H9 (cell line): Measurements from ENCODE around the gene DIPK1B. TPM values are rescaled to one million over a fixed set of nuclear protein-coding genes. Genes with fewer than 3 reads are reported as not detected.

Experiments
- DNase-seq: peaks from one replicate; pipeline ENCODE4 v3.0.0-alpha.2; 2017
- H2AFZ ChIP-seq: one replicate; pipeline ENCODE4 v1.6.1; 2013; ENCODE audit warnings: mild to moderate bottlenecking, low read length, control low read depth, moderate library complexity
- H2AK5ac ChIP-seq: 2 replicates; pipeline ENCODE4 v1.6.1; 2013; ENCODE audit warnings: low read length, control low read depth, mixed read lengths; ENCODE audit not compliant: insufficient read length
- H2BK120ac ChIP-seq: one replicate; pipeline ENCODE4 v1.6.1; 2013; ENCODE audit warnings: low read depth, mild to moderate bottlenecking, low read length, control low read depth, inconsistent platforms; ENCODE audit not compliant: poor library complexity, severe bottlenecking
- H2BK12ac ChIP-seq: 2 replicates; pipeline ENCODE4 v1.6.1; 2013; ENCODE audit warnings: low read length, control low read depth, mixed read lengths, low read depth; ENCODE audit not compliant: insufficient read length
- H2BK15ac ChIP-seq: 2 replicates; pipeline ENCODE4 v1.6.1; 2013; ENCODE audit warnings: low read depth, low read length, control low read depth
- H2BK20ac ChIP-seq: one replicate; pipeline ENCODE4 v1.6.1; 2013; ENCODE audit warnings: low read depth, mild to moderate bottlenecking, low read length, control low read depth, inconsistent platforms; ENCODE audit not compliant: poor library complexity, severe bottlenecking
- H2BK5ac ChIP-seq: 2 replicates; pipeline ENCODE4 v1.6.1; 2013; ENCODE audit warnings: low read length, control low read depth, mixed read lengths; ENCODE audit not compliant: insufficient read length
- H3K14ac ChIP-seq: 2 replicates; pipeline ENCODE4 v1.6.1; 2013; ENCODE audit warnings: low read length, control low read depth; ENCODE audit not compliant: insufficient read depth
- H3K18ac ChIP-seq: 2 replicates; pipeline ENCODE4 v1.6.1; 2013; ENCODE audit warnings: low read depth, mild to moderate bottlenecking, mixed read lengths, low read length, control low read depth; ENCODE audit not compliant: insufficient read length
- H3K23ac ChIP-seq: 2 replicates; pipeline ENCODE4 v1.6.1; 2013; ENCODE audit warnings: low read length, control low read depth, mixed read lengths, low read depth; ENCODE audit not compliant: insufficient read length
- H3K23me2 ChIP-seq: 2 replicates; pipeline ENCODE4 v1.6.1; 2013; ENCODE audit warnings: low read depth, mild to moderate bottlenecking, mixed read lengths, low read length, control low read depth; ENCODE audit not compliant: insufficient read length, poor library complexity, severe bottlenecking
- H3K27ac ChIP-seq: 2 replicates; pipeline ENCODE4 v1.5.1; 2013; ENCODE audit warnings: low read length, control low read depth, mixed read lengths, low read depth; ENCODE audit not compliant: insufficient read length
- H3K27me3 ChIP-seq: 2 replicates; pipeline ENCODE4 v1.6.1; 2013; ENCODE audit warnings: low read length, control low read depth, inconsistent platforms; ENCODE audit not compliant: insufficient read depth
- H3K4ac ChIP-seq: 2 replicates; pipeline ENCODE4 v1.6.1; 2013; ENCODE audit warnings: low read depth, mild to moderate bottlenecking, control low read depth, inconsistent platforms, low read length, moderate library complexity
- H3K4me1 ChIP-seq: 2 replicates; pipeline ENCODE4 v1.6.1; 2013; ENCODE audit warnings: low read length, control low read depth, inconsistent platforms; ENCODE audit not compliant: insufficient read depth
- H3K4me2 ChIP-seq: 2 replicates; pipeline ENCODE4 v1.6.1; 2013; ENCODE audit warnings: low read length, control low read depth, mixed read lengths; ENCODE audit not compliant: insufficient read length, insufficient read depth
- H3K56ac ChIP-seq: 2 replicates; pipeline ENCODE4 v1.6.1; 2013; ENCODE audit warnings: low read depth, mild to moderate bottlenecking, mixed read lengths, low read length, control low read depth; ENCODE audit not compliant: insufficient read length
- H3K79me1 ChIP-seq: 2 replicates; pipeline ENCODE4 v1.6.1; 2013; ENCODE audit warnings: low read depth, mild to moderate bottlenecking, moderate library complexity, low read length, control low read depth, inconsistent platforms; ENCODE audit not compliant: insufficient read depth, poor library complexity, severe bottlenecking
- H3K79me2 ChIP-seq: 2 replicates; pipeline ENCODE4 v1.6.1; 2013; ENCODE audit warnings: low read length, control low read depth, inconsistent platforms; ENCODE audit not compliant: insufficient read depth
- H3K9ac ChIP-seq: 2 replicates; pipeline ENCODE4 v1.6.1; 2013; ENCODE audit warnings: low read length, control low read depth, mixed read lengths; ENCODE audit not compliant: insufficient read length; ENCODE audit errors: extremely low read depth
- H3K9me3 ChIP-seq: one replicate; pipeline ENCODE4 v1.6.1; 2013; ENCODE audit warnings: low read depth, low read length, inconsistent platforms; ENCODE audit not compliant: control insufficient read depth
- H3T11ph ChIP-seq: one replicate; pipeline ENCODE4 v1.6.1; 2013; ENCODE audit warnings: mild to moderate bottlenecking, low read length, control low read depth, inconsistent platforms
- H4K20me1 ChIP-seq: one replicate; pipeline ENCODE4 v1.6.1; 2013; ENCODE audit not compliant: control insufficient read depth, insufficient read length, insufficient read depth
- H4K5ac ChIP-seq: 2 replicates; pipeline ENCODE4 v1.6.1; 2013; ENCODE audit warnings: low read depth, mild to moderate bottlenecking, mixed read lengths, low read length, control low read depth; ENCODE audit not compliant: insufficient read length
- H4K8ac ChIP-seq: replicated peaks from 2 replicates; pipeline ENCODE4 v1.6.1; 2013; ENCODE audit warnings: low read length, control low read depth, mixed read lengths, low read depth; ENCODE audit not compliant: insufficient read length
- H4K91ac ChIP-seq: 2 replicates; pipeline ENCODE4 v1.6.1; 2013; ENCODE audit warnings: low read depth, mild to moderate bottlenecking, moderate library complexity, mixed read lengths, low read length, control low read depth; ENCODE audit not compliant: insufficient read length
- H3K27ac Mint-ChIP-seq, 3 experiments: 2 replicates in 2 of 3; 3 replicates in 1 of 3; pipeline ENCODE4 v1.8.0; 2020 to 2021; ENCODE audit warnings: mixed read lengths in 3 of 3, mild to moderate bottlenecking in 1 of 3, moderate library complexity in 1 of 3
- H3K27me3 Mint-ChIP-seq: 2 replicates; pipeline ENCODE4 v1.8.0; 2021; ENCODE audit warnings: low read depth, mild to moderate bottlenecking, moderate library complexity, mixed read lengths
- H3K36me3 Mint-ChIP-seq, 3 experiments: 2 replicates in 2 of 3; 3 replicates in 1 of 3; pipeline ENCODE4 v1.8.0; 2020 to 2021; ENCODE audit warnings: low read depth in 3 of 3, mixed read lengths in 3 of 3; ENCODE audit not compliant: insufficient read depth in 1 of 3
- H3K4me1 Mint-ChIP-seq, 2 experiments: 2 replicates each; pipeline ENCODE4 v1.8.0; 2020; ENCODE audit warnings: mixed read lengths in 2 of 2
- H3K4me3 Mint-ChIP-seq, 2 experiments: 2 replicates in 1 of 2; 3 replicates in 1 of 2; pipeline ENCODE4 v1.8.0; 2020 to 2021; ENCODE audit warnings: mild to moderate bottlenecking in 2 of 2, mixed read lengths in 2 of 2, moderate library complexity in 1 of 2
- H3K9me3 Mint-ChIP-seq, 2 experiments: 2 replicates in 1 of 2; 3 replicates in 1 of 2; pipeline ENCODE4 v1.8.0; 2020; ENCODE audit warnings: mild to moderate bottlenecking in 2 of 2, mixed read lengths in 2 of 2, moderate library complexity in 1 of 2
- WGBS: extraction: QIAGEN DNeasy Blood & Tissue Kit; methylation state at CpG from one replicate; pipeline ENCODE4 v1.1.7; 2013; ENCODE audit warnings: missing lambda C conversion rate, low lambda C conversion rate, mixed read lengths; ENCODE audit not compliant: insufficient read length; ENCODE audit errors: extremely low coverage; 5-methylcytosine and 5-hydroxymethylcytosine counted together
- total RNA-seq: library from RNA; stranded (reverse); gene quantifications from 2 replicates; pipeline ENCODE4 v1.2.1, GENCODE V29; 2021
- TF ChIP-seq, protein P1 (sequence below): fragments of 200-600 bp; sonication (generic); conservative IDR thresholded peaks from 3 replicates; pipeline ENCODE4 v1.8.0; 2021; ENCODE audit warnings: antibody characterized with exemption, mild to moderate bottlenecking

DIPK1B gene
- total RNA-seq, 1 experiment from 2014 or later = 40.3 TPM

DNA sequence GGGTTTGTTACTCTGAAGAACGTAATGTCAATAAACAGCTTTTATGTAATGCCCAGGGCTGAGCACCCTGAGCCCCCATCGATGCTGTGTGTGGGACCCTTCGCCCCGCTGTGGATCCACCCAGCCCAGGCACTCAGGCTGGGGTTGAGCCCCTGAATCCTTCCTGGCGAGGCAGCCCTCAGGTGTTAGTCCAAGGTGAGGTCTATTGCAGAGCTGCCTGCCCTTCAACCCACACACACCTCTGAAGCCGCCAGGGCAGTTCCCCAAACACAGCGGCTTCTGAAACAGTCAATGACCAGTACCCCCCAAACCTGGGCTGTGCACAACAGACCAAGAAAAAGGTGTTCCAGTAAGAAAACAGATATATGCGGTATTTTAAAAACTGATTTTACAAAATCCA is 11.6 kb downstream of the DIPK1B start:
- Histone ChIP-seq H3K18ac (no peak overlapping the region), H3K56ac (no peak overlapping the region), H3T11ph (no peak overlapping the region), H3K27me3 (no peaks in the 10 kb centered on the region), H3K79me2 (peaks cover 11% of the 10 kb centered on the region; the same call in 1 of the 2 replicates), H3K4ac (no peak overlapping the region), H3K27ac (no peak overlapping the region), H4K91ac (no peak overlapping the region), H4K5ac (no peak overlapping the region), H4K8ac (no peak overlapping the region), H2BK5ac (no peak overlapping the region), H3K79me1 (peaks cover 6% of the 10 kb centered on the region), H3K9ac (no peak overlapping the region), H2BK12ac (no peak overlapping the region), H3K9me3 (no peaks in the 10 kb centered on the region), H3K23me2 (peaks cover 10% of the 10 kb centered on the region), H4K20me1 (no peaks in the 10 kb centered on the region), H3K4me1 (no peaks in the 10 kb centered on the region), H3K4me2 (no peak overlapping the region), H2AK5ac (no peak overlapping the region), H3K23ac (no peak overlapping the region), H2AFZ (no peak overlapping the region), H2BK120ac (no peak overlapping the region), H2BK15ac (no peak overlapping the region), H2BK20ac (no peak overlapping the region), H3K14ac (no peak overlapping the region)
- DNase-seq = no peak
- Mint-ChIP-seq H3K27ac (peak overlapping the region in 2 of 3 experiments; percentile 33 to 34; a peak in 1 of 7 replicates), H3K4me1 (peaks cover 13 to 23% of the 10 kb centered on the region in 2 experiments), H3K36me3 (peaks cover 31 to 42% (median 41%) of the 10 kb centered on the region in 3 experiments), H3K4me3 (peak overlapping the region in 1 of 2 experiments; percentile 51; a peak in 2 of 5 replicates), H3K9me3 (no peaks in the 10 kb centered on the region; a peak in 1 of 5 replicates), H3K27me3 (no peaks in the 10 kb centered on the region; the same call in none of the 2 replicates)
- WGBS = no CpG with 5 or more reads among the region's 8 CpGs
- TF ChIP-seq, protein P1, sequence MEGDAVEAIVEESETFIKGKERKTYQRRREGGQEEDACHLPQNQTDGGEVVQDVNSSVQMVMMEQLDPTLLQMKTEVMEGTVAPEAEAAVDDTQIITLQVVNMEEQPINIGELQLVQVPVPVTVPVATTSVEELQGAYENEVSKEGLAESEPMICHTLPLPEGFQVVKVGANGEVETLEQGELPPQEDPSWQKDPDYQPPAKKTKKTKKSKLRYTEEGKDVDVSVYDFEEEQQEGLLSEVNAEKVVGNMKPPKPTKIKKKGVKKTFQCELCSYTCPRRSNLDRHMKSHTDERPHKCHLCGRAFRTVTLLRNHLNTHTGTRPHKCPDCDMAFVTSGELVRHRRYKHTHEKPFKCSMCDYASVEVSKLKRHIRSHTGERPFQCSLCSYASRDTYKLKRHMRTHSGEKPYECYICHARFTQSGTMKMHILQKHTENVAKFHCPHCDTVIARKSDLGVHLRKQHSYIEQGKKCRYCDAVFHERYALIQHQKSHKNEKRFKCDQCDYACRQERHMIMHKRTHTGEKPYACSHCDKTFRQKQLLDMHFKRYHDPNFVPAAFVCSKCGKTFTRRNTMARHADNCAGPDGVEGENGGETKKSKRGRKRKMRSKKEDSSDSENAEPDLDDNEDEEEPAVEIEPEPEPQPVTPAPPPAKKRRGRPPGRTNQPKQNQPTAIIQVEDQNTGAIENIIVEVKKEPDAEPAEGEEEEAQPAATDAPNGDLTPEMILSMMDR = no peak
